Stimulated activated CD4-positive, alpha-beta T cell treated with anti-CD3 and anti-CD28 coated beads, Interleukin-4, amount 100 ng/mL, for 48 hours (primary cell): Measurements from ENCODE around the gene MARCHF10.

Source experiments
- DNase-seq, 2 donors: peaks; one replicate each; pipeline ENCODE4 v3.0.0-alpha.2; 2020; ENCODE audit warnings: low read depth in 2 of 2

The MARCHF10 gene

GRCh38 chr17:62676952-62677596 is 131.0 kb downstream of the MARCHF10 start:
- no peak for DNase-seq

- DNase-seq: no peak
Measured at GRCh38 chr17:62676231-62676943, 131.7 kb downstream of the MARCHF10 start.

DNA sequence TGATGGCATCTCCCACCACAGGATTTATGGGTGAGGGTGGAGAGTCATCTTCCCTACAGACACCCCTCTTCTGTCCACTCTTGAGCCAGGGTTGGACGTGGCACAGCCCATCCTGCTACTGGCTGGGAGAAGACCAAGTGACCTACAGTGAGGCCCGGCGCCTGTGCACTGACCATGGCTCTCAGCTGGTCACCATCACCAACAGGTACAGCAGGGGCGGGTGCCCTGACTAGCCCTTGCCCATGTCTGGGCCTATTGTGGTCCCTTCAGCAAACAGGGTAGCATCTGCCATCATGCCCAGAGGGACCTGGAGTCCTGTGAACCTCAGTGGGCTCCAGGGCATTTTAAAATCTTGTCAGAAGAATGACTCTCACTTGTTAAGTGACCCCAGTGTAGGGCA is 132.4 kb downstream of the MARCHF10 start:
- no peak for DNase-seq

DNA sequence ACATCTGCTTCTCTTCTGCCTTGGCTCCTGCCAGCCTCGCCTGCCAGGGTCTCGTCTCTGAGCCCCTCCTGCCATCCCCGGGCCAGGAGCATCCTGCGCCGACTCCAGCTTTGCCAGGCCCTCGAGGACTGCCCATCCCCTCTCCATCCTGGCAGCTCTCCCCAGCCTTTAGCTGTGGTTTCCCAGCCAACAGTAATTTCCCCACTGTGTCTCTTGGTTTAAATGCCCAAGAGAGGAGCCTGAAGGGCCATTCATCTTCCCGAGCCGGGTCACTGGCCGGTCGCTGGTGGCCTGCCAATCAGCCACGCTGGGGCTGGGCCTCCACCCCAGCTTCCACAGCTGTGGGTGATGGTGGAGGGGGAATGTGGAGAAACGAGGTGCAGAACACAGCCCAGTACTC is 132.9 kb downstream of the MARCHF10 start:
- no peak for DNase-seq

DNA sequence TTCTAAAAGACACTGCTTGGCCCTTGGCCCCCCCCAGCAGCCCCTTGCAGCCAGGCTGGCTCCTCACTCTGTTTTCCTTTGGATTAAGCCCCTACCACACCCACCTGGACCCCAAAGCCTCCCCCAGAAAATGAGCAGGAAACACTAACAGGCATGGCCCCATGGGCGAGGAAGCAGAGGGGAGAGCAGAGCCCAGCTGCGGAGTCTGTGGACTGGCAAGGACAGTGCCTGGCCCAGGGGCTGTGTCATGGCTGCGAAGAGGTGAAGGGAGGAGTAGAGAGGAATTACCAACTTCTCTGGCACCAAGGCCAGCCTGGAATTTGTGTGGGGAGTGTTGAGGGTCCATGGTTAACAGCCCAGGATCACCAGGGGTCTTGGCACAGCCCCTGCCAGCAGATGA is 133.3 kb downstream of the MARCHF10 start:
- no peak for DNase-seq

- DNase-seq: no peak
Measured at GRCh38 chr17:62674363-62674739, 133.8 kb downstream of the MARCHF10 start.

- DNase-seq: no peak
Measured at GRCh38 chr17:62673614-62674362, 134.3 kb downstream of the MARCHF10 start.

GRCh38 chr17:62672957-62673356 is 135.2 kb downstream of the MARCHF10 start:
- DNase-seq: no peak

DNA sequence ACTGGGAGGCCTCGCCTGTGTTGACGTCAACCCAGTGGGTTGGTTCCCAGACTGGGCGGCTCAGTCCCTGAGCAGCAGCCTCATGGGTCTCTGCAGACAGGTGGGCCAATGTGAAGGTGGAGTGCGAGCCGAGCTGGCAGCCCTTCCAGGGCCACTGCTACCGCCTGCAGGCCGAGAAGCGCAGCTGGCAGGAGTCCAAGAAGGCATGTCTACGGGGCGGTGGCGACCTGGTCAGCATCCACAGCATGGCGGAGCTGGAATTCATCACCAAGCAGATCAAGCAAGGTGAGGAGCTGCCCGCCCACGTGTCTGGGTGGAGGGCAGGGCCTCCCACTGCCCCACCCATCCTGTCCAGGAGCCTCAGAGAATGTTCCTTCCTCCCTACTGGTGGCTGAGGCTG is 136.6 kb downstream of the MARCHF10 start:
- DNase-seq: no peak

DNA sequence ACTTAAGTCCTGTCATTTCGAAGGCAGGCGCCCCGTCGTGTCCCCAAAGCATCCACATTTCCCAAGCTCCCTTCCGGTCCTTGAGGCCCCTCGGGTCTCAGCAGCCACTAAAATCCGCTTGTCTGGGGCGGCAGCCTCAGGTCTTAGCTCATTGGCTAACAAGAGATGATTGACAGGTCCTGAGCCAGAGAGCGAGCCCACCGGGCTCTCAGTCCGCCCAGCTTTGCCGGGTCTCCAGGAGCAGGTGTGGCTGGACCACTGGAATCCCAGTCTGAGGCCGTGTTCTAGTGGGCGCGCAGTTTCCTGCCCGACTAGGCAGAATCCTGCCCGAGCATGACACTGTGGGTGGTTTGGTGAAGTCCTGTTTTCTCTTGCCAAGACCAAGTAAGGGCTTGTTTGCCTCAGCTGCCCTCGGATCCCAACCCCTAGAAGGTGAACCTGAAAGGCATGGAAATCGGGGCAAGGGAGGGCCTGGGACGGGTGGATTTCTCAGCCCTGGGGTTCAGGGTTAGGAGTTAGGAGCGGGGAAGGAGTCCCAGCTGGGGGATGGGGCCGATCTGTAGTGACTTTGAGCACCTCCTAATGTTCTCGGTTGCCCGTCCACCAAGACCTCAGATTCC is 137.8 kb downstream of the MARCHF10 start:
- no peak for DNase-seq

DNA sequence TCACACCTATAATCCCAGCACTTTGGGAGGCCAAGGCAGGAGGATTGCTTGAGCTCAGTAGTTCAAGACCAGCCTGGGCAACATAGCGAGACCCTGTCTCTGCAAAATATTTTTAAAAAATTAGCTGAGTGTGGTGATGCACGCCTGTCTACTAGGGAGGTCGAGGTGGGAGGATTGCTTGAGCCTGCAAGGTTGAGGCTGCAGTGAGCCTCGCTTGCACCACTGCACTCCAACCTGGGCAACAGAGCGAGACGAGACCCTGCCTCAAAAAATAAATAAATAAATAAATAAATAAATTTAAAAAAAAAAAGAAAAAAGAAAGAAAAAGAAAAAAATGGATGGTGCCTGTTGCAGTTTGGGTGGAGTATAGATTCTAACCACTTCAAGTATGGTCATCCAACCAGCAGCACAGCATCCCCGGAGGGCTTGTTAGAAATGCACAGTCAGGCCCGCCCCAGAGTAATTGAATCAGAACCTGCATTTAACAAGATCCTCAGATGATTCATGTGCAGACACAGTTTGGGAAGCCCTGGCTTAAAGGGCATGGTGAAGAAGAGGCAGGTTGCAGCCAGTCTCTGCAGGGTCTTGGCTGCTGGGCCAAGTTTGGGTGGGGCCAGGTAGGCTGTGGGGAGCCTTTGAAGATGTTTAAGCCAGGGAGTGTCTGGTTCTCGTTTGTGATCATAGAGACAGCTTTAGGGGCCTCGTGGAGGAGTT is 139.9 kb downstream of the MARCHF10 start:
- DNase-seq: no peak

- DNase-seq: no peak
Measured at GRCh38 chr17:62666801-62667591, 141.1 kb downstream of the MARCHF10 start.

DNA sequence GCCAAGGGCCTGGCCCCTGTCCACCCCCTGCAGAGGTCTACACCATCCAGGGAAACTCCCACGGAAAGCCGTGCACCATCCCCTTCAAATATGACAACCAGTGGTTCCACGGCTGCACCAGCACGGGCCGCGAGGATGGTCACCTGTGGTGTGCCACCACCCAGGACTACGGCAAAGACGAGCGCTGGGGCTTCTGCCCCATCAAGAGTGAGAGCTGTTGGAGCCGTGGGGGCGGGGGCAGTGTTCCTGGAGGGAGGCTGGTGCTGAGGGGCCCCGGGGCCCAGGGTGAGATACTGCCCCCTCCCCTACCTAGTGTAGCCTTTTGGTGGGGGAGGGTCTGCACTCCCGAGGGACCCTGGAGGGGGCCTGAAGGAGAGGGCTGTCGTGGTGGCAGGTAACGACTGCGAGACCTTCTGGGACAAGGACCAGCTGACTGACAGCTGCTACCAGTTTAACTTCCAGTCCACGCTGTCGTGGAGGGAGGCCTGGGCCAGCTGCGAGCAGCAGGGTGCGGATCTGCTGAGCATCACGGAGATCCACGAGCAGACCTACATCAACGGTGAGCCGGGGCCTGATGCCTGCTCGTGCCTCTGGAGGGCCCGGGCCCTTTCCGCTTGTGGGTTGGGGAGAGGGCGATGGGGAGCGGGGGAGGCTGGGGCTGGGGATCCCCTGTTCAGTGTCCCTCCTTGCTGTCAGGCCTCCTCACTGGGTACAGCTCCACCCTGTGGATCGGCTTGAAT is 141.9 kb downstream of the MARCHF10 start:
- DNase-seq: no peak

GRCh38 chr17:62665599-62665998 is 142.5 kb downstream of the MARCHF10 start:
- DNase-seq: no peak

GRCh38 chr17:62664336-62665120 is 143.6 kb downstream of the MARCHF10 start:
- no peak for DNase-seq

DNA sequence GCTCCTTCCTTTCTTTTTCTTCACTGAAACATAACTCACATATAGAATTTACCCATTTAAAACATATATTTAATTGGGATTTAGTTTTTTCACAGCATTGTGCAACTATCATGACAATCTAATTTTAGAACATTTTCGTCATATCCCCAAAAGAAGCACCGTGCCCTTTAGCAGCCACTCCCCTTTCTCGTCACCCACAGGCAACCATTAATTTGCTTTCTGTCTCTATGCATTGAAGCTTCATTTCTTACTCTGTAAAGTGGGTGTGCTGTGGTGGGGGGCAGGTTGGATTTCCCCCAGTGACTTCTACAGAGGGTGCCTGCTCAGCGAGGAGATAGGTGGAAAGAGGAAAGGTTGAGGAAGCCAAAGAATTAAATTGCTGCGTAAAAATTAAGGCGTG is 144.8 kb downstream of the MARCHF10 start:
- no peak for DNase-seq

DNA sequence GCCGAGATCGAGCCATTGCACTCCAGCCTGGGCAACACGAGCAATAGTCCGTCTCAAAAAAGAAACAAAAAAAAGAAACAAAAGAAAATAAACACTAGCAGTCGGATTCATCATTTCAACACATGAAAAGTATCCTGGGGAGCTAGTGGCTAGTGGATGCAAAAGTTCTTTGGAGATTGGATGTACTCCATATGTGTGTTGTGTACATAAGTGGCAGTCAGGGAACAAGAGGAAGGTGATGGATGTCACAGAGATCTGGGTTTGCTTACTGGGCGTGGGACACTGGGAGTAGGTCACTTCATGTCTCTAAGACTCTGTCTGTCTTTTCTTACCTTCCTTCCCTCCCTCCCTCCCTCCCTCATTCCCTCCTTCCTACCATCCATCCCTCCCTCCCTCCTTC is 145.3 kb downstream of the MARCHF10 start:
- DNase-seq: no peak

- no peak for DNase-seq
Measured at GRCh38 chr17:62661337-62661736, 146.8 kb downstream of the MARCHF10 start.

DNA sequence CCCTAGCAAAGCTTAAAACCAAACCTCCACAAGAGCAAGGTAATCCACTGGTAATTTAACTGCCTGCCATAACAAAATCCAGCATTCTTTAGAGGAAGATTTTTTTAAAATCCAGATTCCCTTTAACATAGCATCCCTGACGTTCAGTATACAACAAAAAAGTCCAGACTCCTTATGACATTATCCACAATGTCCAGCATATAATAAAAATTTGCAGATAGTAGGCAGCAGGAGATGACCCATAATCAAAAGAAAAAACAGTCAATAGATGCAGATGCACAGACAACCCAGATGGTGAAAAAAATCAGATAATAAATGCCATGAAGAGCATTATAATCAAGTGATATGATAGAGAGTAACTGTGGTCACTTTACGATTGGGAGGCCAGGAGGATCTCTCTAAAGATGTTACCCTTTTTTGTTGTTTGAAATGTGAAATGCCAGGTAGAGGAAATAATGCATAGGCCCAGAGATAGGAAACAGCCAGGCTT is 147.4 kb downstream of the MARCHF10 start:
- DNase-seq: no peak
